ENCODE measurements around the gene WDR27.

Gene WDR27

GRCh38 chr6:169536446-169537170, 165.2 kb downstream of the WDR27 start:
- no peaks in the 10 kb centered on the region for H3K36me3 ChIP-seq (ENCODE audit: control insufficient read depth in 1 of 2, insufficient read depth in 2 of 2, low read length in 2 of 2)
- H3K4me3 ChIP-seq (ENCODE audit: low read depth in 1 of 2, low read length in 2 of 2) = no peak overlapping the region
- H3K4me1 ChIP-seq (ENCODE audit: control insufficient read depth in 1 of 2, insufficient read depth in 2 of 2, low read length in 2 of 2) = no peaks in the 10 kb centered on the region
- H3K9me3 ChIP-seq (ENCODE audit: control insufficient read depth in 1 of 2, low read length in 2 of 2) = peaks cover 13 to 17% of the 10 kb centered on the region in 2 donors
- no peak overlapping the region for H3K27ac ChIP-seq (ENCODE audit: low read depth, low read length)
- no peaks in the 10 kb centered on the region for H3K27me3 ChIP-seq (ENCODE audit: control insufficient read depth in 1 of 2, insufficient read depth in 2 of 2, low read length in 2 of 2)
- no peak overlapping the region for H3K9ac ChIP-seq (ENCODE audit: low read depth in 1 of 2, low read length in 2 of 2)

- H3K27me3 ChIP-seq (ENCODE audit: control insufficient read depth in 1 of 2, insufficient read depth in 2 of 2, low read length in 2 of 2) = no peaks in the 10 kb centered on the region
- H3K4me3 ChIP-seq (ENCODE audit: low read depth in 1 of 2, low read length in 2 of 2) = no peak overlapping the region
- H3K4me1 ChIP-seq (ENCODE audit: control insufficient read depth in 1 of 2, insufficient read depth in 2 of 2, low read length in 2 of 2) = no peaks in the 10 kb centered on the region
- H3K9me3 ChIP-seq (ENCODE audit: control insufficient read depth in 1 of 2, low read length in 2 of 2) = peaks cover 13 to 17% of the 10 kb centered on the region in 2 donors
- no peak overlapping the region for H3K27ac ChIP-seq (ENCODE audit: low read depth, low read length)
- no peak overlapping the region for H3K9ac ChIP-seq (ENCODE audit: low read depth in 1 of 2, low read length in 2 of 2)
- H3K36me3 ChIP-seq (ENCODE audit: control insufficient read depth in 1 of 2, insufficient read depth in 2 of 2, low read length in 2 of 2) = no peaks in the 10 kb centered on the region
Observed at GRCh38 chr6:169534039-169534421, 167.8 kb downstream of the WDR27 start.

GRCh38 chr6:169533301-169534038, 168.4 kb downstream of the WDR27 start:
- Histone ChIP-seq H3K9me3 (ENCODE audit: control insufficient read depth in 1 of 2, low read length in 2 of 2) (peaks cover 13 to 17% of the 10 kb centered on the region in 2 donors), H3K36me3 (ENCODE audit: control insufficient read depth in 1 of 2, insufficient read depth in 2 of 2, low read length in 2 of 2) (no peaks in the 10 kb centered on the region), H3K27me3 (ENCODE audit: control insufficient read depth in 1 of 2, insufficient read depth in 2 of 2, low read length in 2 of 2) (no peaks in the 10 kb centered on the region), H3K9ac (ENCODE audit: low read depth in 1 of 2, low read length in 2 of 2) (no peak overlapping the region), H3K4me1 (ENCODE audit: control insufficient read depth in 1 of 2, insufficient read depth in 2 of 2, low read length in 2 of 2) (no peaks in the 10 kb centered on the region), H3K27ac (ENCODE audit: low read depth, low read length) (no peak overlapping the region), H3K4me3 (ENCODE audit: low read depth in 1 of 2, low read length in 2 of 2) (no peak overlapping the region)

GRCh38 chr6:169530752-169531123, 171.1 kb downstream of the WDR27 start:
- no peak overlapping the region for H3K9ac ChIP-seq (ENCODE audit: low read depth in 1 of 2, low read length in 2 of 2)
- H3K27me3 ChIP-seq (ENCODE audit: control insufficient read depth in 1 of 2, insufficient read depth in 2 of 2, low read length in 2 of 2) = no peaks in the 10 kb centered on the region
- H3K9me3 ChIP-seq (ENCODE audit: control insufficient read depth in 1 of 2, low read length in 2 of 2) = peaks cover 13 to 14% of the 10 kb centered on the region in 2 donors
- no peak overlapping the region for H3K27ac ChIP-seq (ENCODE audit: low read depth, low read length)
- H3K36me3 ChIP-seq (ENCODE audit: control insufficient read depth in 1 of 2, insufficient read depth in 2 of 2, low read length in 2 of 2) = no peaks in the 10 kb centered on the region
- H3K4me3 ChIP-seq (ENCODE audit: low read depth in 1 of 2, low read length in 2 of 2) = no peak overlapping the region
- H3K4me1 ChIP-seq (ENCODE audit: control insufficient read depth in 1 of 2, insufficient read depth in 2 of 2, low read length in 2 of 2) = no peaks in the 10 kb centered on the region

- Histone ChIP-seq H3K36me3 (ENCODE audit: control insufficient read depth in 1 of 2, insufficient read depth in 2 of 2, low read length in 2 of 2) (no peaks in the 10 kb centered on the region), H3K27ac (ENCODE audit: low read depth, low read length) (no peak overlapping the region), H3K9me3 (ENCODE audit: control insufficient read depth in 1 of 2, low read length in 2 of 2) (peaks cover 10 to 13% of the 10 kb centered on the region in 2 donors), H3K27me3 (ENCODE audit: control insufficient read depth in 1 of 2, insufficient read depth in 2 of 2, low read length in 2 of 2) (no peaks in the 10 kb centered on the region), H3K9ac (ENCODE audit: low read depth in 1 of 2, low read length in 2 of 2) (no peak overlapping the region), H3K4me1 (ENCODE audit: control insufficient read depth in 1 of 2, insufficient read depth in 2 of 2, low read length in 2 of 2) (no peaks in the 10 kb centered on the region), H3K4me3 (ENCODE audit: low read depth in 1 of 2, low read length in 2 of 2) (no peak overlapping the region)
Observed at GRCh38 chr6:169529931-169530751, 171.7 kb downstream of the WDR27 start.

GRCh38 chr6:169528755-169529154, 173.1 kb downstream of the WDR27 start:
- H3K9ac ChIP-seq (ENCODE audit: low read depth in 1 of 2, low read length in 2 of 2) = no peak overlapping the region
- no peak overlapping the region for H3K27ac ChIP-seq (ENCODE audit: low read depth, low read length)
- H3K4me1 ChIP-seq (ENCODE audit: control insufficient read depth in 1 of 2, insufficient read depth in 2 of 2, low read length in 2 of 2) = no peaks in the 10 kb centered on the region
- H3K36me3 ChIP-seq (ENCODE audit: control insufficient read depth in 1 of 2, insufficient read depth in 2 of 2, low read length in 2 of 2) = no peaks in the 10 kb centered on the region
- H3K9me3 ChIP-seq (ENCODE audit: control insufficient read depth in 1 of 2, low read length in 2 of 2) = peaks cover 3 to 5% of the 10 kb centered on the region in 2 donors
- H3K4me3 ChIP-seq (ENCODE audit: low read depth in 1 of 2, low read length in 2 of 2) = no peak overlapping the region
- no peaks in the 10 kb centered on the region for H3K27me3 ChIP-seq (ENCODE audit: control insufficient read depth in 1 of 2, insufficient read depth in 2 of 2, low read length in 2 of 2)

- Histone ChIP-seq H3K4me3 (ENCODE audit: low read depth in 1 of 2, low read length in 2 of 2) (no peak overlapping the region), H3K9me3 (ENCODE audit: control insufficient read depth in 1 of 2, low read length in 2 of 2) (no peaks in the 10 kb centered on the region), H3K27ac (ENCODE audit: low read depth, low read length) (no peak overlapping the region), H3K27me3 (ENCODE audit: control insufficient read depth in 1 of 2, insufficient read depth in 2 of 2, low read length in 2 of 2) (no peaks in the 10 kb centered on the region), H3K9ac (ENCODE audit: low read depth in 1 of 2, low read length in 2 of 2) (no peak overlapping the region), H3K4me1 (ENCODE audit: control insufficient read depth in 1 of 2, insufficient read depth in 2 of 2, low read length in 2 of 2) (no peaks in the 10 kb centered on the region), H3K36me3 (ENCODE audit: control insufficient read depth in 1 of 2, insufficient read depth in 2 of 2, low read length in 2 of 2) (no peaks in the 10 kb centered on the region)
Observed at GRCh38 chr6:169527306-169527705, 174.5 kb downstream of the WDR27 start.

- no peak overlapping the region for H3K4me3 ChIP-seq (ENCODE audit: low read depth in 1 of 2, low read length in 2 of 2)
- H3K9me3 ChIP-seq (ENCODE audit: control insufficient read depth in 1 of 2, low read length in 2 of 2) = peaks cover 8 to 11% of the 10 kb centered on the region in 2 donors
- H3K4me1 ChIP-seq (ENCODE audit: control insufficient read depth in 1 of 2, insufficient read depth in 2 of 2, low read length in 2 of 2) = no peaks in the 10 kb centered on the region
- H3K36me3 ChIP-seq (ENCODE audit: control insufficient read depth in 1 of 2, insufficient read depth in 2 of 2, low read length in 2 of 2) = peaks cover 0 to 3% of the 10 kb centered on the region in 2 donors
- H3K9ac ChIP-seq (ENCODE audit: low read depth in 1 of 2, low read length in 2 of 2) = no peak overlapping the region
- no peaks in the 10 kb centered on the region for H3K27me3 ChIP-seq (ENCODE audit: control insufficient read depth in 1 of 2, insufficient read depth in 2 of 2, low read length in 2 of 2)
- H3K27ac ChIP-seq (ENCODE audit: low read depth, low read length) = no peak overlapping the region
Observed at GRCh38 chr6:169521825-169522224, 180.0 kb downstream of the WDR27 start.

- H3K36me3 ChIP-seq (ENCODE audit: control insufficient read depth in 1 of 2, insufficient read depth in 2 of 2, low read length in 2 of 2) = peaks cover 0 to 3% of the 10 kb centered on the region in 2 donors
- no peak overlapping the region for H3K4me3 ChIP-seq (ENCODE audit: low read depth in 1 of 2, low read length in 2 of 2)
- no peaks in the 10 kb centered on the region for H3K27me3 ChIP-seq (ENCODE audit: control insufficient read depth in 1 of 2, insufficient read depth in 2 of 2, low read length in 2 of 2)
- H3K9ac ChIP-seq (ENCODE audit: low read depth in 1 of 2, low read length in 2 of 2) = no peak overlapping the region
- H3K4me1 ChIP-seq (ENCODE audit: control insufficient read depth in 1 of 2, insufficient read depth in 2 of 2, low read length in 2 of 2) = no peaks in the 10 kb centered on the region
- no peak overlapping the region for H3K27ac ChIP-seq (ENCODE audit: low read depth, low read length)
- H3K9me3 ChIP-seq (ENCODE audit: control insufficient read depth in 1 of 2, low read length in 2 of 2) = peaks cover 8 to 11% of the 10 kb centered on the region in 2 donors
Observed at GRCh38 chr6:169520104-169520503, 181.7 kb downstream of the WDR27 start.

GRCh38 chr6:169518451-169518850, 183.4 kb downstream of the WDR27 start:
- no peaks in the 10 kb centered on the region for H3K27me3 ChIP-seq (ENCODE audit: control insufficient read depth in 1 of 2, insufficient read depth in 2 of 2, low read length in 2 of 2)
- no peak overlapping the region for H3K9ac ChIP-seq (ENCODE audit: low read depth in 1 of 2, low read length in 2 of 2)
- no peaks in the 10 kb centered on the region for H3K4me1 ChIP-seq (ENCODE audit: control insufficient read depth in 1 of 2, insufficient read depth in 2 of 2, low read length in 2 of 2)
- H3K9me3 ChIP-seq (ENCODE audit: control insufficient read depth in 1 of 2, low read length in 2 of 2) = peaks cover 8 to 11% of the 10 kb centered on the region in 2 donors
- no peak overlapping the region for H3K27ac ChIP-seq (ENCODE audit: low read depth, low read length)
- H3K36me3 ChIP-seq (ENCODE audit: control insufficient read depth in 1 of 2, insufficient read depth in 2 of 2, low read length in 2 of 2) = peaks cover 0 to 3% of the 10 kb centered on the region in 2 donors
- no peak overlapping the region for H3K4me3 ChIP-seq (ENCODE audit: low read depth in 1 of 2, low read length in 2 of 2)
